Neural crest cell (in vitro differentiated cells): ENCODE measurements around the gene GTF3C6. TPM values are rescaled to one million over a fixed set of nuclear protein-coding genes. Genes with fewer than 3 reads are reported as not detected.
"Not testable (repeated sequence)": the region's sequence is repeated elsewhere in the genome, so short reads cannot be mapped to it uniquely, and the experiment has no call there.

Experiments used
- DNase-seq: peaks from one replicate; pipeline ENCODE4 v3.0.0; 2021; ENCODE audit warnings: low read depth, mixed read lengths, low spot score
- H3K27ac Mint-ChIP-seq: one replicate; pipeline ENCODE4 v1.8.0; 2021; ENCODE audit warnings: mild to moderate bottlenecking, mixed read lengths; ENCODE audit not compliant: unreplicated experiment
- H3K27me3 Mint-ChIP-seq: 2 replicates; pipeline ENCODE4 v1.8.0; 2021; ENCODE audit warnings: low read depth, mild to moderate bottlenecking, mixed read lengths
- H3K36me3 Mint-ChIP-seq: 2 replicates; pipeline ENCODE4 v1.8.0; 2021; ENCODE audit warnings: low read depth, mild to moderate bottlenecking, mixed read lengths
- H3K4me1 Mint-ChIP-seq: 2 replicates; pipeline ENCODE4 v1.8.0; 2021; ENCODE audit warnings: mixed read lengths
- H3K4me3 Mint-ChIP-seq: one replicate; pipeline ENCODE4 v1.8.0; 2021; ENCODE audit warnings: mild to moderate bottlenecking, mixed read lengths
- H3K9me3 Mint-ChIP-seq: 2 replicates; pipeline ENCODE4 v1.8.0; 2021; ENCODE audit warnings: mixed read lengths
- total RNA-seq: library from RNA; stranded (reverse); gene quantifications from 2 replicates; pipeline ENCODE4 v1.2.1, GENCODE V29; 2021
- TF ChIP-seq, protein P1 (sequence below): fragments of 200-600 bp; sonication (generic); conservative IDR thresholded peaks from 2 replicates; pipeline ENCODE4 v1.5.0; 2021; ENCODE audit warnings: antibody characterized with exemption, mild to moderate bottlenecking

Gene GTF3C6
- total RNA-seq, 1 donor from 2014 or later = 134 TPM

DNA sequence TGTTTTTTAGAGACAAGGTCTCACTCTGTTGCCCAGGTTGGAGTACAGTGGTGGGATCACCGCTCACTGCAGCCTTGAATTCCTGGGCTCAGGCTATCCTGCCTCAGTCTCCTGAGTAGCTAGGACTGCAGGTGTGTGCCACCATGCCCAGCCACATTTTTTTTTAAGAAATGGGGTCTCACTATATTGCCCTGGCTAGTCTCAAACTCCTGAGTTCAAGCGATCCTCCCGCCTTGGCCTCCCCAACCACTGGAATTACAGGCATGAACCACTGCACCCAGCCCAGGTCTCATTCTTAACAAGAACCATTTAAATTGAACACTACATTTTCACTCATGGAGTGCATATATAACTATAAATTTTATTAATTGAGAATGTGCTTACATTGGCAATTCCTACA lies 43.8 kb downstream of the GTF3C6 start:
- no peaks in the 10 kb centered on the region for H3K4me1 Mint-ChIP-seq
- H3K4me3 Mint-ChIP-seq = no peak overlapping the region
- TF ChIP-seq, protein P1, sequence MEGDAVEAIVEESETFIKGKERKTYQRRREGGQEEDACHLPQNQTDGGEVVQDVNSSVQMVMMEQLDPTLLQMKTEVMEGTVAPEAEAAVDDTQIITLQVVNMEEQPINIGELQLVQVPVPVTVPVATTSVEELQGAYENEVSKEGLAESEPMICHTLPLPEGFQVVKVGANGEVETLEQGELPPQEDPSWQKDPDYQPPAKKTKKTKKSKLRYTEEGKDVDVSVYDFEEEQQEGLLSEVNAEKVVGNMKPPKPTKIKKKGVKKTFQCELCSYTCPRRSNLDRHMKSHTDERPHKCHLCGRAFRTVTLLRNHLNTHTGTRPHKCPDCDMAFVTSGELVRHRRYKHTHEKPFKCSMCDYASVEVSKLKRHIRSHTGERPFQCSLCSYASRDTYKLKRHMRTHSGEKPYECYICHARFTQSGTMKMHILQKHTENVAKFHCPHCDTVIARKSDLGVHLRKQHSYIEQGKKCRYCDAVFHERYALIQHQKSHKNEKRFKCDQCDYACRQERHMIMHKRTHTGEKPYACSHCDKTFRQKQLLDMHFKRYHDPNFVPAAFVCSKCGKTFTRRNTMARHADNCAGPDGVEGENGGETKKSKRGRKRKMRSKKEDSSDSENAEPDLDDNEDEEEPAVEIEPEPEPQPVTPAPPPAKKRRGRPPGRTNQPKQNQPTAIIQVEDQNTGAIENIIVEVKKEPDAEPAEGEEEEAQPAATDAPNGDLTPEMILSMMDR = no peak
- H3K27me3 Mint-ChIP-seq = no peaks in the 10 kb centered on the region
- DNase-seq = no peak
- H3K27ac Mint-ChIP-seq = no peak overlapping the region
- peaks cover 8% of the 10 kb centered on the region for H3K36me3 Mint-ChIP-seq
- no peaks in the 10 kb centered on the region for H3K9me3 Mint-ChIP-seq

- Mint-ChIP-seq H3K4me1 (peaks cover 3% of the 10 kb centered on the region), H3K36me3 (peaks cover 11% of the 10 kb centered on the region), H3K27me3 (no peaks in the 10 kb centered on the region), H3K4me3 (no peak overlapping the region), H3K9me3 (no peaks in the 10 kb centered on the region), H3K27ac (no peak overlapping the region)
- DNase-seq = no peak
- TF ChIP-seq, protein P1 = peak; percentile 84
Measured at GRCh38 chr6:111011360-111012142, 53.0 kb downstream of the GTF3C6 start.

DNA sequence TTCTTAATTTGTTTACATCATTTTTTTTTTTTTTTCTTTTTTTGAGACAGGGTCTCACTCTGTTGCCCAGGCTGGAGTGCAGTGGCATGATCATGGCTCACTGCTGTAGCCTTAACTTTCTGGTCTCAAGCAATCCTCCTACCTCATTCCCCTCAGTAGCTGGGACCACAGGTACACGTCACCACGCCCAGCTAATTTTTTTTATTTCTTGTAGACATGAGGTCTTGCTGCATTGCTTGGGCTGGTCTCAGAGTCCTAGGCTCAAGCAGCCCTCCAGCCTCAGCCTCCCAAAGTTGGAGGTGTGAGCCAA lies 53.6 kb downstream of the GTF3C6 start:
- H3K9me3 Mint-ChIP-seq = no peaks in the 10 kb centered on the region
- no peak overlapping the region for H3K4me3 Mint-ChIP-seq
- DNase-seq = no peak
- TF ChIP-seq, protein P1 = no peak
- peaks cover 11% of the 10 kb centered on the region for H3K36me3 Mint-ChIP-seq
- H3K4me1 Mint-ChIP-seq = peaks cover 3% of the 10 kb centered on the region
- H3K27ac Mint-ChIP-seq = no peak overlapping the region
- H3K27me3 Mint-ChIP-seq = no peaks in the 10 kb centered on the region

DNA sequence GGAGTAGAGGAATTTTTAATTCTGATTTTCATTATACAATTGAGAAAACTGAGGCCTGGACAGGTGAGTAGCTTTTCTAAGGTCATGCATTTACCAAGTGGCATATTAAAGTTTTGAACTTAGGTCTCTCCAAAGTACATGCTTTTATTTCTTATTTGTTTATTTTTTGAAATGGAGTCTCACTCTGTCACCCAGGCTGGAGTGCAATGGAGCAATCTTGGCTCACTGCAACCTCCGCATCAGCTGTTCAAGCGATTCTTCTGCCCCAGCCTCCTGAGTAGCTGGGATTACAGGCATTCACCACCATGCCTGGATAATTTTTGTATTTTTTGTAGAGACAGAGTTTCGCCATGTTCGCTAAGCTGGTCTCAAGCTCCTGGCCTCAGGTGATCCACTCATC lies 54.0 kb downstream of the GTF3C6 start:
- H3K27ac Mint-ChIP-seq, H3K9me3 Mint-ChIP-seq, DNase-seq, H3K4me3 Mint-ChIP-seq, H3K4me1 Mint-ChIP-seq, H3K27me3 Mint-ChIP-seq: not testable (repeated sequence)
- H3K36me3 Mint-ChIP-seq = peaks cover 11% of the 10 kb centered on the region

GRCh38 chr6:111013144-111013915 lies 54.8 kb downstream of the GTF3C6 start:
- DNase-seq = no peak
- Mint-ChIP-seq H3K27me3 (no peaks in the 10 kb centered on the region), H3K4me3 (no peak overlapping the region), H3K27ac (no peak overlapping the region), H3K9me3 (no peaks in the 10 kb centered on the region), H3K36me3 (peaks cover 14% of the 10 kb centered on the region), H3K4me1 (peaks cover 3% of the 10 kb centered on the region)
- TF ChIP-seq, protein P1 = no peak
